ENCODE data around the gene UNC93B1. TPM values are rescaled to one million over a fixed set of nuclear protein-coding genes. Genes with fewer than 3 reads are reported as not detected.

UNC93B1 gene
- total and polyA plus RNA-seq, 8 donors, result 11.6 to 215 (median 35.1) TPM

- H3K9me3 ChIP-seq, result no peaks in the 10 kb centered on the region
- TF ChIP-seq EP300 (IDR thresholded peaks at IDR 0.05) (no peak), POLR2AphosphoS5 (IDR thresholded peaks at IDR 0.05) (no peak), CTCF (IDR thresholded peaks at IDR 0.05) (no peak), POLR2A (IDR thresholded peaks at IDR 0.05) (no peak)
- H3K4me3 ChIP-seq, result no peak overlapping the region
- no peaks in the 10 kb centered on the region for H3K27me3 ChIP-seq
- H3K4me1 ChIP-seq, result peaks cover 0 to 15% (median 7%) of the 10 kb centered on the region in 4 donors
- intact Hi-C loops (cut with DNase I; ENCODE audit: low total_unique reads), result no loop called here
- no peak for DNase-seq
- 86 to 90% (median 88%) methylated on average over 28 to 35 of the region's 35 CpGs for WGBS, 5 donors
- no peak overlapping the region for H3K27ac ChIP-seq
- peaks cover 58 to 100% (median 99%) of the 10 kb centered on the region in 4 donors for H3K36me3 ChIP-seq
These were observed 45.0 kb upstream of the UNC93B1 start for GRCh38 chr11:68048681-68049508.

- intact Hi-C loops (cut with DNase I; ENCODE audit: low total_unique reads), result no loop called here
- H3K36me3 ChIP-seq, result peaks cover 65 to 100% (median 99%) of the 10 kb centered on the region in 4 donors
- peaks cover under 1 to 27% (median 16%) of the 10 kb centered on the region in 4 donors for H3K4me1 ChIP-seq
- no peak overlapping the region for H3K4me3 ChIP-seq
- 88 to 93% (median 92%) methylated on average over 31 to 37 of the region's 37 CpGs for WGBS, 5 donors
- H3K9me3 ChIP-seq, result no peaks in the 10 kb centered on the region
- no peaks in the 10 kb centered on the region for H3K27me3 ChIP-seq
- no peak overlapping the region for H3K27ac ChIP-seq
- TF ChIP-seq POLR2A (IDR thresholded peaks at IDR 0.05), result no peak
- no peak for TF ChIP-seq CTCF (IDR thresholded peaks at IDR 0.05)
- no peak for TF ChIP-seq EP300 (IDR thresholded peaks at IDR 0.05)
- TF ChIP-seq POLR2AphosphoS5 (IDR thresholded peaks at IDR 0.05), result no peak
- DNase-seq, result no peak
These were observed 43.8 kb upstream of the UNC93B1 start for GRCh38 chr11:68047437-68048290.

GRCh38 chr11:68044898-68045351 lies 41.0 kb upstream of the UNC93B1 start:
- H3K27ac ChIP-seq, result no peak overlapping the region
- no peaks in the 10 kb centered on the region for H3K9me3 ChIP-seq
- peaks cover 23 to 45% (median 36%) of the 10 kb centered on the region in 4 donors for H3K4me1 ChIP-seq
- peaks cover 61 to 89% (median 84%) of the 10 kb centered on the region in 4 donors for H3K36me3 ChIP-seq
- no peak for DNase-seq
- no peaks in the 10 kb centered on the region for H3K27me3 ChIP-seq
- TF ChIP-seq CTCF (IDR thresholded peaks at IDR 0.05) (no peak), EP300 (IDR thresholded peaks at IDR 0.05) (no peak), POLR2AphosphoS5 (IDR thresholded peaks at IDR 0.05) (no peak), POLR2A (IDR thresholded peaks at IDR 0.05) (no peak)
- WGBS, 5 donors, result 89 to 97% (median 96%) methylated on average over 8 to 18 of the region's 18 CpGs
- H3K4me3 ChIP-seq, result no peak overlapping the region
- intact Hi-C loops (cut with DNase I; ENCODE audit: low total_unique reads), result no loop called here

- DNase-seq, result no peak
- Histone ChIP-seq H3K9me3 (no peaks in the 10 kb centered on the region), H3K4me3 (no peak overlapping the region), H3K27me3 (no peaks in the 10 kb centered on the region), H3K4me1 (peaks cover 30 to 51% (median 42%) of the 10 kb centered on the region in 4 donors), H3K27ac (no peak overlapping the region), H3K36me3 (peaks cover 56 to 82% (median 78%) of the 10 kb centered on the region in 4 donors)
- intact Hi-C loops (cut with DNase I; ENCODE audit: low total_unique reads), result no loop called here
- TF ChIP-seq POLR2AphosphoS5 (IDR thresholded peaks at IDR 0.05), result no peak
- no peak for TF ChIP-seq POLR2A (IDR thresholded peaks at IDR 0.05)
- no peak for TF ChIP-seq CTCF (IDR thresholded peaks at IDR 0.05)
- TF ChIP-seq EP300 (IDR thresholded peaks at IDR 0.05), result no peak
- 76 to 85% (median 80%) methylated on average over 11 to 24 of the region's 24 CpGs for WGBS, 5 donors
These were observed 40.4 kb upstream of the UNC93B1 start for GRCh38 chr11:68044145-68044813.
